Ovary (tissue), 9 donors: Measurements from ENCODE around the gene EVC2. TPM values are rescaled to one million over a fixed set of nuclear protein-coding genes. Genes with fewer than 3 reads are reported as not detected.

Source experiments
- DNase-seq, 5 donors: peaks; one replicate each; pipeline ENCODE4 v3.0.0-alpha.2; 2019 to 2020
- H3K27ac ChIP-seq, 2 donors: fragments of 200-600 bp; one replicate each; pipeline versions ENCODE4 v1.5.1 to v1.8.0; 2019 to 2022
- H3K27me3 ChIP-seq: fragments of 200-600 bp; one replicate; pipeline ENCODE4 v1.8.0; 2022
- H3K36me3 ChIP-seq: fragments of 200-600 bp; sonication (generic); one replicate; pipeline ENCODE4 v1.5.1; 2019
- H3K4me1 ChIP-seq: one replicate; pipeline ENCODE4 v1.8.1; 2013; ENCODE audit warnings: mild to moderate bottlenecking, moderate library complexity; ENCODE audit not compliant: insufficient read depth
- H3K4me3 ChIP-seq: fragments of 200-600 bp; sonication (generic); one replicate; pipeline ENCODE4 v1.5.1; 2017
- H3K9me3 ChIP-seq, 2 donors: fragments of 200-600 bp in 1 of 2; sonication (generic) in 1 of 2; one replicate each; pipeline versions ENCODE4 v1.5.1 to v1.8.1; 2013 to 2019; ENCODE audit warnings: mild to moderate bottlenecking in 1 of 2, moderate library complexity in 1 of 2
- EP300 ChIP-seq: sonication (generic); formaldehyde crosslinking; IDR thresholded peaks from one replicate; pipeline ENCODE4 v1.6.1; 2017; ENCODE audit warnings: antibody characterized with exemption
- POLR2A ChIP-seq: fragments of 450-650 bp; IDR thresholded peaks from one replicate; pipeline ENCODE4 v1.6.1; 2017; ENCODE audit warnings: antibody characterized with exemption, mild to moderate bottlenecking, moderate library complexity
- WGBS, 3 donors: extraction: QIAGEN DNeasy Blood & Tissue Kit in 1 of 3; methylation state at CpG; one replicate each; pipeline versions ENCODE4 v1.1.5 to v1.1.7; 2013 to 2017; 5-methylcytosine and 5-hydroxymethylcytosine counted together
- intact Hi-C, 4 donors: fragments of 100-400 bp; cut with DNase I; formaldehyde crosslinking; loops; one replicate each; pipeline versions ENCODE4 v1.11.0 to v1.15.1; 2022 to 2023
- polyA plus RNA-seq, 2 donors: library from polyadenylated mRNA; stranded (reverse); fragments of 200-250 nt in 1 of 2; fragments of 350-450 nt in 1 of 2; fragmentation: Illumina TruSeq in 1 of 2; extraction: RNeasy Lipid Tissue Mini Kit (QIAGEN cat#74804) in 1 of 2; gene quantifications; one replicate each; pipeline ENCODE4 v1.2.3, GENCODE V29; 2013 to 2014
- total RNA-seq, 7 donors: library from RNA; depleted of rRNA in 2 of 7; stranded (reverse); fragments of >200 nt in 2 of 7; fragmentation: NEBNext Ultra II Directional in 3 of 7; extraction: Animal tissue kit (Norgen Biotek cat#: 25700) in 3 of 7; gene quantifications; one replicate each; pipeline versions ENCODE4 v1.1.0 to v1.2.4, GENCODE V29; 2016 to 2023
- TF ChIP-seq, protein P1 (sequence below), 3 donors: fragments of 450-650 bp in 2 of 3; fragments of 200-600 bp in 1 of 3; IDR thresholded peaks; one replicate each; pipeline versions ENCODE4 v1.5.1 to v1.8.0; 2016 to 2022; ENCODE audit warnings: antibody characterized with exemption in 3 of 3, mild to moderate bottlenecking in 1 of 3
- donor health status: DM: no; HTN: no; CAD: no; lungs with moderate emphysema.
- donor health status: DM: no; HTN: no; CAD: no.
- donor health status: Bipolar disorder and iron deficiency.
- donor health status: DM: yes; HTN: yes; CAD: no.
- donor health status: DM: no; HTN: no; CAD: no.
- donor health status: DM: yes; HTN: yes; CAD: no.

EVC2 gene
- total and polyA plus RNA-seq, 9 donors, result 8.1 to 19.4 (median 14.0) TPM

DNA sequence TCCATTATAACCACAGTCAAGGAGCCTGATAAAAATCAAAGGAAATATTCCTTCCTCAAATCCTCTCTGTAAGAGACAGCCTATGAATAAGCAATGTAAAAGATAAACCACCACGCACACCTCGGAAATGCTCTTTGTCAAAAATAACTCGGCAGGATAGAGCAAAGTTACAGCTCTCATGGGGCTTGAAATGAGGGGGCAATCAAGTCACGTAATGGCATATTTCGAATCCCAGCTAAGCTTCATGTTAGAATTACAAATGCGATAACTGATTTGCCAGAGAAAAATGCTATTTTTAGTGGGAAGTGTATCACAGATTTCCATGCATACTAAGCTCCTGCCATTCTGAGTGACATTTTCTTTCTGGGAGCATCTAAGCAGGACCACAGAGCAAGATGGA, 49.4 kb downstream of the EVC2 start:
- intact Hi-C loops, result no loop called here
- H3K36me3 ChIP-seq, result no peaks in the 10 kb centered on the region
- TF ChIP-seq POLR2A (no peak), EP300 (no peak)
- TF ChIP-seq, protein P1, sequence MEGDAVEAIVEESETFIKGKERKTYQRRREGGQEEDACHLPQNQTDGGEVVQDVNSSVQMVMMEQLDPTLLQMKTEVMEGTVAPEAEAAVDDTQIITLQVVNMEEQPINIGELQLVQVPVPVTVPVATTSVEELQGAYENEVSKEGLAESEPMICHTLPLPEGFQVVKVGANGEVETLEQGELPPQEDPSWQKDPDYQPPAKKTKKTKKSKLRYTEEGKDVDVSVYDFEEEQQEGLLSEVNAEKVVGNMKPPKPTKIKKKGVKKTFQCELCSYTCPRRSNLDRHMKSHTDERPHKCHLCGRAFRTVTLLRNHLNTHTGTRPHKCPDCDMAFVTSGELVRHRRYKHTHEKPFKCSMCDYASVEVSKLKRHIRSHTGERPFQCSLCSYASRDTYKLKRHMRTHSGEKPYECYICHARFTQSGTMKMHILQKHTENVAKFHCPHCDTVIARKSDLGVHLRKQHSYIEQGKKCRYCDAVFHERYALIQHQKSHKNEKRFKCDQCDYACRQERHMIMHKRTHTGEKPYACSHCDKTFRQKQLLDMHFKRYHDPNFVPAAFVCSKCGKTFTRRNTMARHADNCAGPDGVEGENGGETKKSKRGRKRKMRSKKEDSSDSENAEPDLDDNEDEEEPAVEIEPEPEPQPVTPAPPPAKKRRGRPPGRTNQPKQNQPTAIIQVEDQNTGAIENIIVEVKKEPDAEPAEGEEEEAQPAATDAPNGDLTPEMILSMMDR (IDR thresholded peaks at IDR 0.05), result no peak

DNA sequence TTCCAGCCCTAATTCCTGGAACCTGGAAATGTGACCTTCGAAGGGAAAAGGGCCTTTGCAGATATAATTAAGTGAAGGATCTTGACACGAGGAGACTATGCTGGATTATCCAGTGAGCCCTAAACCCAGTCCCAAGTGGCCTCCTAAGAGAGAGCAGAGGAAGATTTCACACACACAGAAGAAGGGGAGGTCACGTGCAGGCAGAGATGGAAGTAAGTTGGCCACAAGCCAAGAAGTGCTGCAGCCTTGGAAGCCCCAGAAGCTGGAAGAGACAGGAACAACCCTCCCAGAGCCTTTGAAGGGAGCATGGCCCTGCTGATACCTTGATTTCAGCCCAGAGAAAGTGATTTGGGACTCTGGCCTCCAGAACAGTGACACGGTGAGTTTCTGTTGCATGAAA, 51.9 kb downstream of the EVC2 start:
- Histone ChIP-seq H3K27me3 (no peaks in the 10 kb centered on the region), H3K27ac (no peak overlapping the region), H3K4me1 (no peaks in the 10 kb centered on the region), H3K36me3 (no peaks in the 10 kb centered on the region), H3K4me3 (no peak overlapping the region), H3K9me3 (no peaks in the 10 kb centered on the region)
- TF ChIP-seq EP300 (no peak), POLR2A (no peak)
- TF ChIP-seq, protein P1 (IDR thresholded peaks at IDR 0.05), result no peak
- DNase-seq, result no peak
- intact Hi-C loops, result no loop called here
- 82 to 85% (median 82%) methylated on average over 4 of the region's 4 CpGs for WGBS, 3 donors

More for the DNA sequence above, 49.4 kb downstream of the EVC2 start:
- 90 to 95% (median 95%) methylated on average over 6 of the region's 6 CpGs for WGBS, 3 donors
- Histone ChIP-seq H3K4me3 (no peak overlapping the region), H3K27ac (no peak overlapping the region), H3K4me1 (no peaks in the 10 kb centered on the region), H3K27me3 (no peaks in the 10 kb centered on the region), H3K9me3 (no peaks in the 10 kb centered on the region)
- DNase-seq, result no peak

DNA sequence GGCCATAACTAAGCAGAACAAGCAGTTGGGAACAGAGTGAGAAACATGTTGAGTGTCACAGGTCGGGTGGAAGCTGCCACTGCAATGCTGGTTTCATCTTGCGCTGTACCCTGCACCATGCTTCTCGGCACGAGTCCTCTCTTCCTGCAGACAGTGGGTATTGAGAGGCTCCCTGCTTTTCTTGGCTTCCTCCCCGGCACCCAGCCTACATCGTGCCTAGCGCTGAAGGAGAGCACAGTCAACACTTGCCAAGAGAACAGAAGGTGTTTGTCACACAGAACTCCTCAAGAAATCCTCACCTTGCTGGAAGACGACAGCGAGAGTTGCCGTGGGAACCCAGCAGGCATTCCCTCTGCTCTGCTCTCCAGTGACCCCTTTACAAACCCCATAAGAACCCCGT, 53.6 kb downstream of the EVC2 start:
- intact Hi-C loops, result no loop called here
- Histone ChIP-seq H3K36me3 (no peaks in the 10 kb centered on the region), H3K27me3 (no peaks in the 10 kb centered on the region), H3K4me3 (no peak overlapping the region), H3K9me3 (no peaks in the 10 kb centered on the region), H3K27ac (no peak overlapping the region), H3K4me1 (no peaks in the 10 kb centered on the region)
- WGBS, 3 donors, result 86 to 89% (median 86%) methylated on average over 11 of the region's 11 CpGs
- TF ChIP-seq, protein P1 (IDR thresholded peaks at IDR 0.05), result no peak
- TF ChIP-seq POLR2A (no peak), EP300 (no peak)
- no peak for DNase-seq

DNA sequence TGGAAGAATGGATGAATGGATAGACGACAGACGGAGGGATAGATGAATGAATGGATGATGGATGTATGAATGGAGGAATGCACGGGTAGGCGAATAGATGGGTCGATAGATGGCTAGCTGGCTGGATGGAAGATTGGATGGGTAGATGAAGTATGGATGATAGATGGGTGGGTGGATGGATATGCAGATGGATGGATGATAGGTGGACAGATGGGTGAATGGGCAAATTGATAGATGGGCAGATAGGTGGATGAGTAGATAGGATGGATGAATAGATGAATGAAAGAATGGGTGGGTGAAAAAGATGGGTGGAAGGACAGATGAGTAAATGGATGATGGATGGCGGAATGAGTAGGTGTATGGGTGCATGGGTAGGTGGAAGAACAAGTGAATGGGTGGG, 57.3 kb downstream of the EVC2 start:
- intact Hi-C loops, result no loop called here
- TF ChIP-seq, protein P1 (IDR thresholded peaks at IDR 0.05), result no peak
- TF ChIP-seq POLR2A (no peak), EP300 (no peak)
- WGBS, 3 donors, result 95 to 98% (median 96%) methylated on average over 6 of the region's 6 CpGs

More for the DNA sequence above, 57.3 kb downstream of the EVC2 start:
- Histone ChIP-seq H3K4me1 (no peaks in the 10 kb centered on the region), H3K9me3 (no peaks in the 10 kb centered on the region), H3K27me3 (no peaks in the 10 kb centered on the region), H3K27ac (no peak overlapping the region), H3K36me3 (no peaks in the 10 kb centered on the region), H3K4me3 (no peak overlapping the region)
- no peak for DNase-seq
